Activated naive CD4-positive, alpha-beta T cell treated with anti-CD3 and anti-CD28 coated beads, Interleukin-2, amount 50 U/mL, for 16 hours (primary cell): ENCODE results near the gene GLOD5.

ENCODE experiments used
- DNase-seq: peaks from one replicate; pipeline ENCODE4 v3.0.0-alpha.2; 2020

Gene GLOD5

DNA sequence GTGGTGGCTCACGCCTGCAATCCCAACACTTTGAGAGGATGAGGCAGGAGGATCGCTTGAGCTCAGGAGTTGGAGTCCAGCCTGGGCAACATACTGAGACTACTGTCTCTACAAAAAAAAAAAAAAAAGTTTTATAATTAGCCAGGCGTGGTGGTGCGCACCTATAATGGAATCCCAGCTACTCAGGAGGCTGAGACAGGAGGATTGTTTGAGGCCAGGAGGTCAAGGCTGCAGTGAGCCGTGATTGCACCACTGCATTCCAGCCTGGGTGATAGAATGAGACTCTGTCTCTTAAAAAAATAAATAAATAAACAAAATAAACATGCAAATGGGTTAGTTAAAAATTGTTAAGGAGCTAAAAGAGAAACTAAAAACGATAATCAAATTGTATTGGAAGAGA, 7.7 kb downstream of the GLOD5 start:
- no peak for DNase-seq

GRCh38 chrX:48770296-48770695, 8.7 kb downstream of the GLOD5 start:
- no peak for DNase-seq

DNA sequence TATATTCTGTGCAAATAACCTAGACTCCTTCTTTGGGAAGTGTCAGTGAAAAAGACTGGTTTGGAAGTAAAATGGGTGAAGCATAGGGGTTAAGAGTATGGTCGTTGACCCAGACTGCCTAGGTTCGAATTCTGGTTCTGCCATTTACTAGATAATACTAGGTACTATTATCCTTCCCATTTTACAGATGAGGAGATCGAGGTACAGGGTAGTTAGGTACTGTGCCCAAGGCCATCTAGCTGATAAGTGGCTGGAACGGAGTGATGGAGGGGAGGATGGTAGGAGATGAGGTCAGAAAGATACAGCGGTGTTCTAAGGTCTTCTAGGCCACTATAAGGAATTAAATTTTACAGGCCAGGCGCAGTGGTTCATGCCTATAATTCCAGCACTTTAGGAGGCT, 11.1 kb downstream of the GLOD5 start:
- no peak for DNase-seq

- no peak for DNase-seq
Measured at GRCh38 chrX:48776818-48777439, 15.4 kb downstream of the GLOD5 start.

GRCh38 chrX:48779399-48779798, 17.9 kb downstream of the GLOD5 start:
- DNase-seq: no peak

GRCh38 chrX:48781705-48782104, 20.2 kb downstream of the GLOD5 start:
- no peak for DNase-seq

- no peak for DNase-seq
Measured at GRCh38 chrX:48782216-48782615, 20.7 kb downstream of the GLOD5 start.

- no peak for DNase-seq
Measured at GRCh38 chrX:48782795-48783194, 21.2 kb downstream of the GLOD5 start.

DNA sequence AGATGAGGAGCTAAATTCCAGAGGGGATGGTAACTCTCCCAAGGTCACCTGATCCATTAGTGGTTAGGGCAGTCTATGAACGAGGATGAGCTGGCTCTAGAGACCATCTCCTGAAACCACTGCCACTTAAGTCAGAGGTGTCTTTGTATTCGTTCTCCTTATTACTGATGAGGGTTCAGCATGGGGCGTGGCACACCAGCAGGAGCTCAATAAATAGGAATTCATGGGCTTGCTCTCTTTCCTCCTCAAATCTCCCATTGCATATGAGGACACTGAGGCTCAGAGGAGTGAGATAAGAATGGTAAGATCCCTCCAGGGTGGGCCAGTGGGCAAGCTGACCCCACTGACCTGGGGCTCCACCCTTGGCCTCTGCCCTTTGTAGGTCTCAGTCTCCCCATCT, 23.2 kb downstream of the GLOD5 start:
- no peak for DNase-seq

- DNase-seq: no peak
Measured at GRCh38 chrX:48785186-48785539, 23.6 kb downstream of the GLOD5 start.

DNA sequence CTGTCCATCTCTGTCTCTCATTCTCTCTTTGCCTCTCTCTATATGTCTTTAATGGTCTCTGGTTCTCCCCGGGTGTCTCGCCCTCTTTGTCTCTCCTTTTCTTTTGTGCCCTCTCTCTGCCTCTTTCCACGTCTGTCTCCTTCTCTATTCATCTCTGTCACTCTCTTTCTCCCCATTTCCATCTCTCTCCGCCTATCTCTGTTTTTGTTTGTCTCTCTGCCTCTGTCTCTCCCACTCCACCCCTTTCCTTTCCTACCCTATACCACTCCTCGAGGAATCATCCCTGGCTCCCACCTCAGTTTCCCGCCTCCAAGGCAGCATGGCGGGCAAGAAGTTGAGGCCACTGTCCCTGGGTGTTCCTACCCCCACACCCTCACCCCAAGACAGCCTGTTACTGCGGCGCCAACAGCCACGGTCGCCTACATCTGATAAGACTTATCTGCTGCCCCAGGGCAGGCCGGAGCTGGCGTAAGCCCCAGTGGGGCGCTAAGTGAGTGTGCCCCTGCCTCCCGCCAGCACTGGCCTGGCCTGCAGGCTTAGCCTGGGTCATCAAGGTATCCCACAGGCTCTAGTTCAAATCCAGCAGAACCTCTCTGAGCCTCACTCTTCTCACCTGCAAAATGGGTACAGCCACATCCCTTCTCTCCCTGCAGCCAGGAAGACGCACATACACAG, 24.1 kb downstream of the GLOD5 start:
- DNase-seq: no peak

DNA sequence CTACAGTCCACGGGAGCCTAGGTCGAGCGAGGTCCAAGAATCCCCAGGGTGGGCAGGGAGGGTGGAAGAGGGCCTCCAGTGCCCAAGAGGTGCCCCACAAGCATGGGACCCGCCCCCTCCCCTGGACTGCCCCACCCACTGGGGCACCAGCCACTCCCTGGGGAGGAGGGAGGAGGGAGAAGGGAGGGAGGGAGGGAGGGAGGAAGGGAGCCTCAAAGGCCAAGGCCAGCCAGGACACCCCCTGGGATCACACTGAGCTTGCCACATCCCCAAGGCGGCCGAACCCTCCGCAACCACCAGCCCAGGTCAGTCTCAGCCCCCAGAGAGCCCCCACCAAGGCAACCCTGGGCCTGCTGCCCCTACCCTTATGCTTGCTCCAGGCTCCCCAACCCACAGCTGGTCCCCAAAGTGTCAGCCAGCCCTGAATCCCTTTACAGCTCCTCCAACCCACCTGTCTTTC, 24.8 kb downstream of the GLOD5 start, which contains the start of gene GATA1:
Gene GATA1, plus strand, starts transcription at position 250 of the 460 bp plus-strand sequence. CDS start 4,520 bp downstream, outside the sequence.
- no peak for DNase-seq

DNA sequence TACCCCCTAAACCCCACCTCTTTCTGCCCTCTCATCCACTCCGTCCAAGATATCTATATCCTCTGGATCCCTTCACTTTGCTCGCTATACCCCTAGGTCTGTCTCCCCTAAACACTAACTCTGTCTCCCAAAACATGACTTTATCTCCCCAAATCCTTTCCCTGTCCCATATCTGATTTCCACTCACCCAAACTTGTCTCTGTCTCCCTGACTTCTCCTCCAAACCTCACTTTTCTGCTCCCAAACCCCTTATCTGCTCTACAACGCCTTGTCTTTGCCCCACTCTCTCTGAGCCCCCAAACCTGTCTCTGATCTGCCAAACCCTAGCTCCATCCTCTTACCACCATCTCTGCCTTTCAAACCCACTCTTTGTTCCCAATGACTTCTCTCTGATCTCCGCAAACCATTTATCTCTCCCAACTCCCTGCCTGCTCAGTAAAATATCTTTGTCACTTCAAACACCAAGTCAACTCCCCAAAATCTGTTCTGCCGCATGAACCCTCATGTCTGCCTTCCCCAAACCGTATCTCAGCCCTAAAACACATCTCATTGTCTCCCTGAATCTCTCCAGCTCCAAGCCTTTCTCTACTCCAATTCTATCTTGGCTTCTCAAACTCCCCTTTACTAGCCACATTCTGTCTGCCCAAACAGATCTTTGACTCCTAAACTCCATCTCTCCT, 25.4 kb downstream of the GLOD5 start:
- DNase-seq: no peak

GRCh38 chrX:48787505-48788443, 26.2 kb downstream of the GLOD5 start:
- no peak for DNase-seq

DNA sequence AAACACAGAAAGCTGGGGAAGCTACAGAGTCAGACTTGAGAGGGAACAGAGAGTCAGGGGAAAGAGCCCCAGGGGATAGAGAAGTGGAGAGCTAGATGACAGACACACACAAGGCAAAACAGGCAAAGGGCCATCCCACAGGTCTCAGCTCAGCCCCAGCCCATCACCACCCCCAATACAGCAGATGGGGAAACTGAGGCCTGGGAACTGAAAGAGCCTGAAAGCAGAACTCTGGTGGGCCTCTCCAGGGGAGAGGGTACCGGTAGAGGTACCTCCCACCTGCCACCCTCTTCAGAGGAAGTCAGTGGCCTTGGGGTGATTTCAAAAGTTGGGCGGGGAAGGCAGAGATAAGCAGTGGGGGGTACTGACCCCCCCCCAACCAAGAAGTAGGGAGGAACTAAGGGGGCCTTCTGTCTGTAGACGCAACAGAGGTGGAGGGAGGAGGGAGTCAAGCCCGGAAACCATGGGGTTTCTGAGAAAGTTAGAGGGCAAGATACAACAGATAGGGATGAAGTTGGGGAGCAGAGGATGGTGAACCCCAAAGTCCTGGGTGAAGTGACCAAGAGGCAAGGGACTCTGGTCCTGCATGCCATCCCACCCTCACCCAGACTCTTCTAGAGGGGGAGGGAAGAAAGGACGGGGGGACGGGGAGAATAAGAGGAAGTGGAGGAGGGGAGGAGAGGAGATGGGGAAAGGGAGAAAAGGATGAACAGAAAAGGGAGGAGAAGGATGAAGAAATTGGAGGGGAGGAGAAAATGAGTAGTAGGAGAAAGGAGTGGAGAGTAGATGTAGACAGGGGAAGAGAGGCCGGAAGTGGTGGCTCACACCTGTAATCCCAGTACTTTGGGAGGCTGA, 28.0 kb downstream of the GLOD5 start:
- no peak for DNase-seq

GRCh38 chrX:48790477-48790876, 28.9 kb downstream of the GLOD5 start:
- DNase-seq: no peak

- no peak for DNase-seq
Measured at GRCh38 chrX:48791063-48791820, 29.7 kb downstream of the GLOD5 start.

- DNase-seq: no peak
Measured at GRCh38 chrX:48792219-48792618, 30.7 kb downstream of the GLOD5 start.

DNA sequence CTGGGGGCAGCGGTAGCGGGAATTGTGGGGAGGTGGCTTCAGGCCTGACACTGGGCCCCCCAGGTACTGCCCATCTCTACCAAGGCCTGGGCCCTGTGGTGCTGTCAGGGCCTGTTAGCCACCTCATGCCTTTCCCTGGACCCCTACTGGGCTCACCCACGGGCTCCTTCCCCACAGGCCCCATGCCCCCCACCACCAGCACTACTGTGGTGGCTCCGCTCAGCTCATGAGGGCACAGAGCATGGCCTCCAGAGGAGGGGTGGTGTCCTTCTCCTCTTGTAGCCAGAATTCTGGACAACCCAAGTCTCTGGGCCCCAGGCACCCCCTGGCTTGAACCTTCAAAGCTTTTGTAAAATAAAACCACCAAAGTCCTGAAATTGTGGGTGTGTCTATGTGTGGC, 32.4 kb downstream of the GLOD5 start:
- DNase-seq: no peak

DNA sequence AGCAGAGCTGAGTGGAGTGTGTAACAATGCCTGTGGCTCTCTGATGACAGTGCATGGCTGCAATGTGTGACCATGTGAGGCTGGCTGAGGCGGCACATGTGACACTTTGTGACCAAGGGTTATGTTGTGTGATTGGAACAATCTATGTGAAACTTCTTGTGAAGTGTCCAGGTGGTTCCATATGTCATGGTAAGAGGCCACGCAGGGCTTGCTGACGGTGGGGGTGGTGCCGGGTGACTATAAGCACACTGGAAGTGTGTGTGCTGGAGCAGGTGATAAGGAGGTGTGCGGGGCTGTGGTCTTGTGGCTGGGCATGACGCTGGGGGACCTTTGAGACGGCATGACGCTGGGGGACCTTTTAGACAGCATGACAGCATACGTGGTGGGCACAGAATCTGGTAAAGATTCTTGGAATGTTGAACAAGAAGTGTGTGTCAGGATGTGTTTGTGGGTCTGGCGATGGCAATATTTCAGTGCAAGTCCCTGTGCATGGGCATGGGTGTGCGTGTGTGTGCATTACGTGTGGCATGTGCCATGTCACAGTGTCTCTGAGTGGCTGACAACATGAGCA, 32.9 kb downstream of the GLOD5 start:
- no peak for DNase-seq
